Raji (cell line): ENCODE data around the gene NCR2.

Source experiments
- POLR2A ChIP-seq: IDR thresholded peaks from 2 replicates; pipeline ENCODE4 v1.6.1; 2011; ENCODE audit warnings: low read depth, low read length, control low read depth; ENCODE audit not compliant: insufficient read depth

NCR2 gene

GRCh38 chr6:41343641-41344187 lies 8.3 kb downstream of the NCR2 start:
- no peak for TF ChIP-seq POLR2A

- no peak for TF ChIP-seq POLR2A
These were observed 9.5 kb downstream of the NCR2 start for GRCh38 chr6:41344876-41345275.

- TF ChIP-seq POLR2A = no peak
These were observed 10.5 kb downstream of the NCR2 start for GRCh38 chr6:41345901-41346300.

- TF ChIP-seq POLR2A = no peak
These were observed 11.0 kb downstream of the NCR2 start for GRCh38 chr6:41346441-41346840.

GRCh38 chr6:41347378-41348050 lies 12.1 kb downstream of the NCR2 start:
- no peak for TF ChIP-seq POLR2A

GRCh38 chr6:41348934-41349333 lies 13.5 kb downstream of the NCR2 start:
- TF ChIP-seq POLR2A = no peak

GRCh38 chr6:41352396-41352795 lies 17.0 kb downstream of the NCR2 start:
- no peak for TF ChIP-seq POLR2A

DNA sequence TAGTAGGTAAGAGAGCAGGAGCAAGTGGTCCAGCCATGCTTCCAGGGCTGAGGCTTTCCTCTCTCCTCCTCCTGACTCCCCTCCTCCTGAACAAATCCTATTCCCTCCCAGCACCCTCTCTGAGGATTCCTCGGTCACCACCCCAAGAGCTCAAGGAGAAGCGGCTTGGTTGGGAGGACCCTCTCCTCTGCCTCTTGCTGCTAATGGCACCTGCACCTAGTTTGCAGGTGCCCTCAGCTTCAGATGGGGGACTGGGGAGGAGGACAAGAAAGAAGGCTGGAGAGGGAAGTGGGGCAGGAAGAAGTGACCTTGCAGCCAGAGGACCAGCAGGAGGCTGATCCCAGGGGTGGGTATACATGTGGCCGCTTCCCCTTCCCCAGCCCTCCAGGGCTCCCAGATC lies 17.5 kb downstream of the NCR2 start:
- TF ChIP-seq POLR2A = no peak

DNA sequence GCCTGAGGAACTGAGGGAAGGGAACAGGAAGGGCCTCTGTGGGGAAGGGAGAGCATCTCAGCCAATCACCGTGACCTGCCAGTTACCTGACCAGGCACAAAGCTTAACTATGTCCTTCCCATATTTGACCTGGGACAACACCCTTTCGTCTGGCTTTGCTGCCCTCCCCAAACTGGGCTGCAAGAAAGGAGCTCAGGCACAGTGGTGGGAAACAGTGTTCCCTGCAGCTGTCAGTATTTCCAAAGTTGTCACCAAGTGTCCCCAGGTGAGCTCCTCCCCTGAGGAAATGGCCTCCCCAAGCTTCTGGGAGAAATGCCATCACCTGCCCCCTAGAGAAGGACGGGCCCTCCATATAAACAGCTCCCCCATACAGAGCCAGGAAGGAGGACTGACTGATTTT lies 17.9 kb downstream of the NCR2 start:
- TF ChIP-seq POLR2A = no peak

- TF ChIP-seq POLR2A = no peak
These were observed 20.5 kb downstream of the NCR2 start for GRCh38 chr6:41355952-41356351.

- no peak for TF ChIP-seq POLR2A
These were observed 21.4 kb downstream of the NCR2 start for GRCh38 chr6:41356825-41357224.

DNA sequence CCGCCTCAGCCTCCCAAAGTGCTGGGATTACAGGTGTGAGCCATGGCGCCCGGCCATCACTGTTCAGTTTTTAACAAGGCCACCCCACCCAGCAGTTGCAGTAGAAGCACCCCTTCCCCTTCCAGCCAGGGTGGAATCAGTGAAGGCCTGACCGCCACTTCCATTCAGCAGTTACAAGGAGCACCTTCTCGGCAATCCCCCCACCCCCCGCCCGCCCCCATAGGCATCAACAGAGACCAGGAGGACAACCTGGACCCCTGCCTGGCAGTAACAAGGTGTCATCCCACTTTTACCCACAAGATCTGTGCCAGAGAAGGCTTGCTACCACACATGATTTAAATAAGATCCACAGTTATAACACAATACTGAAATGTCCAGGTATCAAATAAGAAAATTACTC lies 23.1 kb downstream of the NCR2 start:
- TF ChIP-seq POLR2A = no peak

- TF ChIP-seq POLR2A = no peak
These were observed 24.4 kb downstream of the NCR2 start for GRCh38 chr6:41359617-41360313.

GRCh38 chr6:41360314-41360685 lies 24.9 kb downstream of the NCR2 start:
- no peak for TF ChIP-seq POLR2A

DNA sequence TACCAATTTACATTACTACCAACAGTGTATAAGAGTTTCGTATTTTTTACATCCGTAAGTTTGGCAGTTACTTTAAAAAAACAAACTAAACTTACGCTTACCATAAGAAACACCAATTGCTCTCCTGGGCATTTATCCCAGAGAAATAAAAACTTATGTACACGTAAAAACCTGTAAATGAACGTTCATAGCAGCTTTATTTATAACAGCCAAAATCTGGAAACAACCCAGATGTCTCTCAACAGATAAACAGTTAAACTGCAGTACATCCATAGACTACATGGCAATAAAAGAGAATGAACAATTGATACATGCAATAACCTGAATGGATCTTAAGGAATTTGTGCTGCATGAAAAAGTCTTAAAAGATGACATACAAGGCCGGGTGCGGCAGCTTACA lies 30.7 kb downstream of the NCR2 start:
- TF ChIP-seq POLR2A = no peak

DNA sequence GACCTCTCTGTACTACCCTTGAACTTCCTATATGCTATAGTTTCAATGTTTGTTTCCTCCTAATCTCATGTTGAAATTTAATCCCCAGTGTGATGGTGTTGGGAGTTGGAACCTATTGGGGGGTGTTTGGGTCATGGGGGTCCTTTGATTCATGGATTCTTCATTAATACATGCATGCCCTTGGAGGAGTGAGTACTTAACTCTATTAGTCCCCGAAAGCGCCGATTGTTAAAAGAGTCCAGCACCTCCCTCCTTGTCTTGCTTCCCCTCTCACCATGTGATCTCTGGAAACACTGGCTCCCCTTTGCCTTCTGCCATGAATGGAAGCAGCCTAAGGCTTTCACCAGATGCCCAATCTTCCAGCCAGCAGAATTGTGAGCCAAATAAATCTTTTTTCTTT lies 31.7 kb downstream of the NCR2 start:
- no peak for TF ChIP-seq POLR2A
